KOPT-K1 (cell line): ENCODE data around the gene RFPL1.

Source experiments
- H3K27ac ChIP-seq: fragments of 200-600 bp; sonication (generic); 2 replicates; pipeline ENCODE4 v1.5.1; 2016; ENCODE audit warnings: antibody characterized with exemption, mild to moderate bottlenecking, low read depth, low read length; ENCODE audit not compliant: poor library complexity, severe bottlenecking
- H3K36me3 ChIP-seq: fragments of 200-600 bp; sonication (generic); 2 replicates; pipeline ENCODE4 v1.5.1; 2017; ENCODE audit warnings: antibody characterized with exemption, mild to moderate bottlenecking, low read length, moderate library complexity; ENCODE audit not compliant: insufficient read depth
- H3K9me3 ChIP-seq: fragments of 200-600 bp; sonication (generic); 2 replicates; pipeline ENCODE4 v1.5.1; 2017; ENCODE audit warnings: antibody characterized with exemption, low read length, mild to moderate bottlenecking; ENCODE audit not compliant: insufficient read depth, poor library complexity, severe bottlenecking

Gene RFPL1

DNA sequence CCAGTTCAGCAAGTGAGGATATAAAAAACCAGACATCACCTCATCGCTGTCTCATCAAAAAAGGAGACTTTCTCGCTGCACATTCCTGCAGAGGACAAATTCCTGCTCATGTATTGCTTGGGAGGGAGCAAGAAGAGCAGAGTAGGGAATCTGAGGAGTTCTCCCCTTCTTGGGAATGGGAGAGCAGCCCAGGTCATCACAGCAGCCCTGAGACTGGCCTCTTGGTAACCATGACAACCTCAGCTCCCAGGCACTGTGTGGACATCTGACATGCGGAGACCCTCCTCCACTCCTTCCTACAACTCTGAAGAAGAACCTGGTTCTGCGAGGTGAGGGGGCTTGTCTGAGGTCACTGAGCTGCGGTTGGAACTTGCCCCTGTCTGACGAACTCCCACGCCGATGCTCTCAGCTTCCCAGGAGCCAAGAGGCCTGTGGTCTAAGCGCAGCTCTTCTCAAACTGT lies 17.9 kb downstream of the RFPL1 start:
- H3K9me3 ChIP-seq: no peaks in the 10 kb centered on the region
- no peak overlapping the region for H3K27ac ChIP-seq
- H3K36me3 ChIP-seq: no peaks in the 10 kb centered on the region

DNA sequence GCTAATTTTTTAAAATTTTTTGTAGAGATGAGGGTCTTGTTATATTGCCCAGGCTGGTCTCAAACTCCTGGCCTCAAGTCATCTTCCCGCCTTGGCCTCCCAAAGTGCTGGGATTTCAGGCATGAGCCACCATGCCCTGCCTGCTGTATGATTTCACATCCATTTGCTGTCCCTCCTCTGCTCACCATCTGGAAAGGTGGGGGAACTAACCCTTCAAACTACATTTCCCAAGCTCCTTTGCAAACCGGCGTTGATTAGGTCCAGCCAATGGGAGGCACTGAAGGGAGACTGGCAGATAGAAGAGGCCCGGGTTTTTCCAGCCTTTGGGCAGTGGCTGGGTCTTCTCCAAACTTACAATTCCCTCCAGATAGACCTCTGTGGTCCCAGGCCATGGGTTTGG lies 19.3 kb downstream of the RFPL1 start:
- Histone ChIP-seq H3K27ac (no peak overlapping the region), H3K9me3 (no peaks in the 10 kb centered on the region), H3K36me3 (no peaks in the 10 kb centered on the region)

DNA sequence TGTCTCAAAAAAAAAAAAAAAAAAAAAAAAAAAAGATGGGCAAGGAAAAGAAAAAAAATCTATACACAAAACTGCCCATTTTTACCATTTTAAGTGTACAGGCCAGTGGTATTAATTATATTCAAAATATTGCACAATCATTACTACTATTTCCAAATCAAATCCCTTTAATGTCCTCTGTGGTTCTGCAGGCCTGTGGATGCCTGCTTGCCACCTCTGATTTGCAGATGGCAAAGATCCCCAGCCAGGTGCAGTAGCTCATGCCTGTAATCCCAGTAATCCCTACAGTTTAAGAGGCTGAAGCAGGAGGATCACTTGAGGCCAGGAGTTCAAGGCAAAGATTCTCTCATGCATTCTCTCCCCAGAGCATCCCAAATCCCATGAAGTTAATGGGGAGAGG lies 20.2 kb downstream of the RFPL1 start:
- Histone ChIP-seq H3K36me3 (no peaks in the 10 kb centered on the region), H3K27ac (no peak overlapping the region), H3K9me3 (no peaks in the 10 kb centered on the region)

DNA sequence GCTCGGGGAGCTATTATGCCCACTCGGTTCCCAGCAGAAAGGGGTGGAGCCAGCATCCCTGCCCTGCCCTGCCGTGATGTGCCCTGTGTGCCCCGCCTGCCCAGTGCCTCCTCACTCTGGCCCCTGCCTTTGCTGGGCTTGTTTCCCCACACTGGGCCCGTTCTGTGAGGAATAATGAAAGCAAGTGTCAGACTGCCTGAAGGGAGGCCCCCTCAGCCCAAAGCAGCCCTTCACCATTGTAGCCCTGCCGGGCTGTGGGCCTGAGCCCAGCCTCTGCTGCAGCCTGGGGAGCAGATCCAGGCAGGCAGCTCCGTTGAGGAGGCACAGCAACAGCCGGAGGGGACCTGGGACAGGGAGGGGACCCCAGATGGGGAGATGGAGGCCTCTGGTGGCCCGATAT lies 21.4 kb downstream of the RFPL1 start:
- Histone ChIP-seq H3K36me3 (no peaks in the 10 kb centered on the region), H3K9me3 (no peaks in the 10 kb centered on the region)

DNA sequence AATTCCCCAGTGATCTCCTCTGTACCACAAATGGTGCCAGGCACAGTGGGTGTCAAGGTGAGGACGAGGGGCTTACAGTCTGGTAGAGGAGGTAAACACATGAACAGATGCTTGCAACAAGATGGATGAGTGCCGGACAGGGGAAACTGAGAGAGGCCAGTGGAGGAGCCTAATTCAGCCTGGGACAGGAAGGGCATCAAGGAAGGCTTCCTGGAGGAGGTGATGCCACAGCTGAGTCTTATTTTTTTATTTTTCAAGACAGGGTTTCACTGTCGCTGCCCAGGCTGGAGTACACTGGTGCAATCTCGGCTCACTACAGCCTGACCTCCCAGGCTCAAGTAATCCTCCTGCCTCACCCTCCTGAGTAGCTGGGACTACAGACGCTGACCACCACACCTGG lies 22.9 kb downstream of the RFPL1 start:
- no peaks in the 10 kb centered on the region for H3K9me3 ChIP-seq

More for the DNA sequence above, 21.4 kb downstream of the RFPL1 start:
- no peak overlapping the region for H3K27ac ChIP-seq

DNA sequence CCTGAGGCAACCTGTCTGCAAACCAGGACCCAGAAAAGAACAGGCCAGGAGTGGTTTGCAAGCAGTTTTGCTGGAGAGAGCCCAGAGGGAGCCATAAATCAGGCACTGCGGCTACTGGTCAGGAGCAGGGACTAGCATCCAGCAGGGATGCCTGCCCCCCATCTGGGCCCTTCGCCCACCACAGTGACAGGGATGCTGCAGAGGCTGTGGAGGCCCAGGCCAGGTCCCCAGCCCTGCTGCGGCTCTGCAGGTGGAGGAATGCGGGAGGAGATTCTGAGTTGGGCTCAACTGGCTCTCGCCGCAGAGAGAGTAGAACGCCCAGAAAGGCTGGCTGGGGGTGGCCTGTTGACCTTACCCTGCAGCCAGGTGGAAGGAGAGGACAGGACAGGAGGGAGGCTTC lies 25.2 kb downstream of the RFPL1 start:
- H3K36me3 ChIP-seq: no peaks in the 10 kb centered on the region
- H3K27ac ChIP-seq: no peak overlapping the region
- no peaks in the 10 kb centered on the region for H3K9me3 ChIP-seq

More for the DNA sequence above, 22.9 kb downstream of the RFPL1 start:
- no peaks in the 10 kb centered on the region for H3K36me3 ChIP-seq
- no peak overlapping the region for H3K27ac ChIP-seq

DNA sequence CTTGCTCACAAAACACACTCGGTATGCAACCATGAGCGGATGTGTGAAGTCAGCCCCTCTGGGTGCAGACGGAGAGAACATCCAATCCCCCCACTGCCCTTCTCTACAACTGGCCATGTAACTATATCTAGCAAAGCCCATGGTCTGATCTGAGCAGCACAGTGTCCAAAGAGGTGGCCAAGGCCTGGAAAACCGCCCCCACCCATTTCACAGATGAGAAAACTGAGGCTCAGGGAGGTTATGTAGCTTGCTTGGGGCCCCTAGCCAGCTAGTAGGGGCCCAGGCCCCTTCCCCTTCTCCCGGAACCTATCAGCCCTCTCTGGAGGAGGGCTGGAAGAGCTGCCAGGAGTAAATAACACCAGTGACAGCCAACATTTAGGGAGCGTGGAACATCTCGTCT lies 26.2 kb downstream of the RFPL1 start:
- Histone ChIP-seq H3K9me3 (no peaks in the 10 kb centered on the region), H3K27ac (no peak overlapping the region)

DNA sequence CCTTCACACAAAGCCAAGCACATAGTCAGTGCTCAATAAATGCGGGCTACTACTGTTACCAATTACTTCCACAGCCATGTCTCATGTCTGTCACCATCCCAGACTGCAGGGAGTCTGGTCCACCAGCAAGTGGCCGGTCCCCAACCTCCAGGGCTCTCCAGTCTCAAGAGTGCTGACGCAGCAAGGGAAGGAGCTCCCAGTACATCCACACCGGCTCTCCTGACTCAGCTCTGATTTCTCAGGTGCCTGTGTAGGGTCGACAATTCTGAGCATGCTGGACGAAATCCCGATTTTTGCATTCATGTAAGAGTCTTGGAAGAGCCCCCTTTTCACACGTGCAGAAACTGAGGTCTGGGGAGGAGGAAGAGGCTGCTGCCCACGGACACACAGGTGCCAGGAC lies 31.4 kb downstream of the RFPL1 start:
- H3K27ac ChIP-seq: no peak overlapping the region
- H3K36me3 ChIP-seq: no peaks in the 10 kb centered on the region
- H3K9me3 ChIP-seq: no peaks in the 10 kb centered on the region

More for the DNA sequence above, 26.2 kb downstream of the RFPL1 start:
- H3K36me3 ChIP-seq: no peaks in the 10 kb centered on the region

DNA sequence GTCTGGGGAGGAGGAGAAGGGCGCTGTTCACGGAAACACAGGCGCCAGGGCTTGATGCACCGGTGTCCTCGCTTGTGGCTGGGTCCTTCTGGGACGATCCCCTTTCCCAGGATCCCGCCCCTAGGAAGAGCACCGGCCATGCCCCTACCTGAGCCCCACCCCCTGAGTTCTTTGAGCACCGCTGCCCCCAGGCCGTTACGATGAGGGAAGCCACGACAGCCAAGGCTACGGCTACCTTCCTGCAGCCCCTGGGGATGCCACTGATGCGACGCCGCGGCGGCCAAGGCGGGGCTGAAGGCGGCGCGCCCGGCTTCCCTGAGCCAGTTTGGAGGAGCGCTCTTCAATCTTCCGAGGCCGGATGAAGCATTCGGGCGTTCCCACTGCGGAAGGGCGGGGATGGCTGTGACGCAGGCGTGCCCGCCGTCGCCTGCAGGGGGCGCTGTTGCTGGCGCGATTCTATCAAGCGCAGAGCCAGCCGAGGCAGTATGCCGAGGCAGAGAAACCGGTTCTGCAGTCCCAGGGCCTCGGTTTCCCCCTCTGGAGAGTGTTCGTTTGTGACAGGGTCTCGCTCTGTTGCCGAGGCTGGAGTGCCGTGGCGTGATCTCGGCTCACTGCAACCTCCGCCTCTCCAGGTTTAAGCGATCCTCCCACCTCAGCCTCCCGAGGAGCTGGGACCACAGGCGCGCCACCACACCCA lies 31.9 kb downstream of the RFPL1 start:
- Histone ChIP-seq H3K27ac (no peak overlapping the region), H3K9me3 (no peaks in the 10 kb centered on the region), H3K36me3 (no peaks in the 10 kb centered on the region)

DNA sequence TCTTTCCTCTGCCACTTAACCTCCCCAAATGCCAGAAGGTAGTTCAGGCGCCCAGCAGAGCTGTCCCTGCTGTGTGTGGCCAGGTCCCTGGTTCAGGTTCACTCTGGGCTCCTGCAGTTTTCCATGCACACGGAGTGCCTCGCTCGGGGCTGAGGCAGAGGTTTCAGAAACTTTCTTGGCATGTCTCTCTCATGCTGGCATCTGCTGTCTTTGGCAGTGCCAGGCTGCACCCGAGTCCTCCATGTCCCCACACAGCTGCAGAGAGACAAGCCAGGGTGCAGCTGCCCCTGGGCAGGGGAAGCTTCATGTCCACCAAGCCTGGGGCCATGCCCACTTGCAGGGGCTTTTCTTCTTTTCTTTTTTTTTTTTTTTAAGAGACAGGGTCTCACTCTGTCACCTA lies 34.6 kb downstream of the RFPL1 start:
- Histone ChIP-seq H3K9me3 (no peaks in the 10 kb centered on the region), H3K27ac (no peak overlapping the region)

DNA sequence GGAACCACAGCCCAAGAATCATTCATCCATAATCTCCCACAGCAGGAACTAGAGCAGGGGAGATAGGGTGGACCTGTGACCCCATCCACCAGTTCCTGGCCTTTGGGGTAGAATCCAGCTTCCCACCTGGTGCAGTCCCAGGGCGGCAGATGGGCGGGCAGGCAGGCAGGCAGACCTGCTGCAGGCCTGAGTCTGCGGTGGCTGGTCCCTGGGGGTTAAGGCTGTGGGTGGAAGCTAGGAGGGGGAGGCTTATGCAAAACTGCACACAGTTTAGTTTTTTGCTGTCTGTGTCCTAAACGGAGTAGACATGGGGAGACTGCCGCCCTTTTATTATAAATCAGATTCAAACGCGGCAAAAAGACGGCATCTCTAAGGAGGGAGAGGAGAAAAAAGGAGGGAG lies 37.2 kb downstream of the RFPL1 start:
- no peaks in the 10 kb centered on the region for H3K36me3 ChIP-seq
- H3K27ac ChIP-seq: no peak overlapping the region
- no peaks in the 10 kb centered on the region for H3K9me3 ChIP-seq

More for the DNA sequence above, 34.6 kb downstream of the RFPL1 start:
- H3K36me3 ChIP-seq: no peaks in the 10 kb centered on the region

DNA sequence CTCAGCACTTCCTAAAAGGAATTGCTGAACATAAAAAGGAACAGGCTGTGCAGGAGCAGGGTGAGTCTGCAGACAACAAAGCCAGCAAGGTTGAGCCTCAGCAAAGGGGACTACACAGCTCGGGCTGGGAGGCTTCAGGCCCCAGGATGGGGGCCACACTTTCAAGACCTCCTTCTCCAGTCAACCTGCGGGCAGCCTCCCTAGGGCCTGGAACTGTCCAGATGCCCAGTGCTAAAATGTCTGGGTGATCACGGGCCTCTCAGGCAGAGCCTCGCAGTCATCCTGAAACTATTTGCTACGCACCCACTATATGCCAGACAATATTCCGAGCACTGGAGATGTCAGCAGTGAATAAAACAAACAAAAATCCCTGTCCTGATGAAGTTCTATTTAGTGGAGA lies 37.7 kb downstream of the RFPL1 start:
- no peaks in the 10 kb centered on the region for H3K36me3 ChIP-seq
- H3K9me3 ChIP-seq: no peaks in the 10 kb centered on the region

DNA sequence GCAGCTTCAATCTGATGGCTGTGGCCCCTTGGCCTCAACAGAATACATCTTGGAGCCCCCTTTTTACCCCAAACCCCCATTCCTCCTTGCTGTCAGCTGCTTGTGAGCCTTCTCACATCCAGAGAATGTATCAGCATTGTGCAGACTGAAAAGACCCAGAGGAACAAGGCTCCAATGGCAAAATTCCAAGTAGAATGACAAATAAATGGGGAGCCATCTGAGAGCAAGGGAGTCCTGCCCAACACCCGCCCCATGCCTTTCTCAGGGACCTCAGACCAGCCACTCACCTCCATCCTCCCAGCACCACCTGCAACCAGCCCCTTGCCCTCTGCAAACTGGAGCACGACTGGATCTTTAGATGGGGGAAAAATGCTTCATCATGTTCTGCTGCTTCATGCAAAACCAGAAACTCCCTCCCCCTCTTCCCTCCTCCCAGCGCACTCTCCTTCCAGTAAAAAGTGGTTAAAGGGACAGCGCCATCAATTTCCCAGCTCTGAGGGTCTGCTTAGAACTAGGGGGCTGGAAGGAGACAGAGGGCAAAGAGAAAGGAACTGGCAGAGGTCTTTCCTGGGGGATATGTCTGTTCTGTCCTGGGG lies 39.4 kb downstream of the RFPL1 start:
- Histone ChIP-seq H3K9me3 (no peaks in the 10 kb centered on the region), H3K36me3 (no peaks in the 10 kb centered on the region), H3K27ac (no peak overlapping the region)

More for the DNA sequence above, 37.7 kb downstream of the RFPL1 start:
- no peak overlapping the region for H3K27ac ChIP-seq

DNA sequence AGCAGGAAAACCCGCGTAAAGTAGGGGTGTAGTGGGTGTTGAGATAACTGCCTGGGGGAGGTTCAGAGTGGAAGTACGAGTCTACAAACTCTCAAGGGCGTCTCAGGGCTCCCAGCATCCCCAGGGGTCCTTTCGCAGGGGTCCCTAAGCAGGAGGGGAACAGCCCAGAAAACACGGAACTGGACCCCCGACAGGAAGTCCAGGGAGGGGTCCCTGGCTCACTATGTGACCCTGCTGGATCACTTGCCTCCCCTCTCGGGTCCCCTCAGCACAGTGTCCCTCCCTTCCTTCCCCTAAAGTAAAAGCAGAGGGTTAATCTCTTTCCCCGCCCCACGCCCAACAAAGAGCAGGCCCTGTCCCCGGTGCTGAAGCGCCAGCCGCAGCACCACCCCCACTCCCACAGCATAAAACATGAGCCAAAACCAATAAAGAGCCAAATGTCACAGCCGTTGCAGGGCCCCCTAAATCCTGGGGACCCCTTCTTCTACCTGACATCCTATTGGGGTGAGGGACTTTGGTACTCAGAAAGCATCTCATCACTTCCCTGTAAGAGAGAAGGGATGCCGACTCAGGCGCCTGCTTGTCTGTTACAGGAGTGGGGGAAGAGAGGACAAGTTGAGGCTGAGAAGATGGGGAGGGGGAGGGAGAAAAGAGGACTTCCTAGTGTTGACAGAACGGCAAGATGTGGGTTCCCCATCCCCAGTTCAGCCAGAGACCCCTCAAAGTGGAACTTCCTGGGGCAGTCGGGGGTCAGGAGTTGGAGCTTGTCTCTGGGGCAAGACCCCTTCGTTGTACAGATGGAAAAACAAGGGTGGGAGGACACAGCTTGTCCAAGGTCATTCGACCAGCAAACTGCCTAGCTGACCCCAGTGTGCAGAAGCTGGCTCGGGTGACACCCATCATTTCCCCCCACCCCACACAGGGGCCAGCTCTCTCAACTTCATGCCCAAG lies 40.2 kb downstream of the RFPL1 start:
- Histone ChIP-seq H3K36me3 (no peaks in the 10 kb centered on the region), H3K27ac (no peak overlapping the region), H3K9me3 (no peaks in the 10 kb centered on the region)
